Trophoblast cell (in vitro differentiated cells and primary cell): ENCODE data around the gene SELE.

Source experiments
- DNase-seq, 2 donors: peaks; one replicate each; pipeline ENCODE4 v3.0.0-alpha.2; 2016
- H2AFZ ChIP-seq: 2 replicates; pipeline ENCODE4 v1.6.1; 2013; ENCODE audit warnings: low read length, moderate library complexity, mild to moderate bottlenecking; ENCODE audit not compliant: insufficient read depth, poor library complexity
- H2AK5ac ChIP-seq: 2 replicates; pipeline ENCODE4 v1.6.1; 2013; ENCODE audit warnings: mild to moderate bottlenecking, low read length
- H2BK120ac ChIP-seq: 2 replicates; pipeline ENCODE4 v1.6.1; 2013; ENCODE audit warnings: low read length, mild to moderate bottlenecking, moderate library complexity; ENCODE audit not compliant: insufficient read depth, poor library complexity
- H2BK12ac ChIP-seq: 2 replicates; pipeline ENCODE4 v1.6.1; 2013; ENCODE audit warnings: mild to moderate bottlenecking, low read length, moderate library complexity
- H2BK5ac ChIP-seq: 2 replicates; pipeline ENCODE4 v1.6.1; 2013; ENCODE audit warnings: low read length, low read depth, moderate library complexity, mild to moderate bottlenecking; ENCODE audit not compliant: poor library complexity
- H3K14ac ChIP-seq: 2 replicates; pipeline ENCODE4 v1.6.1; 2013; ENCODE audit warnings: mild to moderate bottlenecking, low read length
- H3K18ac ChIP-seq: 2 replicates; pipeline ENCODE4 v1.6.1; 2013; ENCODE audit warnings: mild to moderate bottlenecking, low read length
- H3K23ac ChIP-seq: 2 replicates; pipeline ENCODE4 v1.6.1; 2013; ENCODE audit warnings: low read length
- H3K27ac ChIP-seq: 2 replicates; pipeline ENCODE4 v1.5.1; 2013; ENCODE audit warnings: low read depth, mild to moderate bottlenecking, inconsistent platforms, low read length, moderate library complexity
- H3K27me3 ChIP-seq: 2 replicates; pipeline ENCODE4 v1.6.1; 2013; ENCODE audit warnings: inconsistent platforms, mild to moderate bottlenecking, low read length, moderate library complexity; ENCODE audit not compliant: insufficient read depth
- H3K36me3 ChIP-seq, 2 experiments: 1 replicate in 1 of 2; 2 replicates in 1 of 2; pipeline ENCODE4 v1.6.1; 2013; ENCODE audit warnings: low read length in 2 of 2, mild to moderate bottlenecking in 2 of 2, moderate library complexity in 1 of 2; ENCODE audit not compliant: insufficient read depth in 2 of 2, control insufficient read depth in 1 of 2
- H3K4ac ChIP-seq: 2 replicates; pipeline ENCODE4 v1.6.1; 2013; ENCODE audit warnings: low read depth, mild to moderate bottlenecking, low read length, moderate library complexity
- H3K4me1 ChIP-seq, 2 experiments: 1 replicate in 1 of 2; 2 replicates in 1 of 2; pipeline ENCODE4 v1.6.1; 2013; ENCODE audit warnings: low read length in 2 of 2, mild to moderate bottlenecking in 2 of 2, moderate library complexity in 1 of 2; ENCODE audit not compliant: insufficient read depth in 2 of 2, control insufficient read depth in 1 of 2
- H3K4me2 ChIP-seq: 2 replicates; pipeline ENCODE4 v1.6.1; 2013; ENCODE audit warnings: inconsistent platforms, mild to moderate bottlenecking, low read length, moderate library complexity
- H3K4me3 ChIP-seq: 2 replicates; pipeline ENCODE4 v1.5.1; 2013; ENCODE audit warnings: mild to moderate bottlenecking, low read depth, low read length, inconsistent platforms
- H3K79me1 ChIP-seq: one replicate; pipeline ENCODE4 v1.6.1; 2013; ENCODE audit warnings: low read length
- H3K79me2 ChIP-seq: 2 replicates; pipeline ENCODE4 v1.6.1; 2013; ENCODE audit warnings: low read length, mild to moderate bottlenecking; ENCODE audit not compliant: control insufficient read depth, insufficient read depth, poor library complexity
- H3K9ac ChIP-seq: 2 replicates; pipeline ENCODE4 v1.6.1; 2013; ENCODE audit warnings: mild to moderate bottlenecking, low read length
- H3K9me3 ChIP-seq: 2 replicates; pipeline ENCODE4 v1.6.1; 2013; ENCODE audit warnings: low read depth, mild to moderate bottlenecking, control low read depth, inconsistent platforms, low read length; ENCODE audit not compliant: insufficient read depth
- H4K12ac ChIP-seq: 2 replicates; pipeline ENCODE4 v1.6.1; 2013; ENCODE audit warnings: low read depth, mild to moderate bottlenecking, low read length, moderate library complexity
- H4K8ac ChIP-seq: 2 replicates; pipeline ENCODE4 v1.6.1; 2013; ENCODE audit warnings: low read depth, mild to moderate bottlenecking, low read length, moderate library complexity
- H4K91ac ChIP-seq: one replicate; pipeline ENCODE4 v1.6.1; 2013; ENCODE audit warnings: low read depth, mild to moderate bottlenecking, low read length, moderate library complexity
- WGBS: extraction: QIAGEN DNeasy Blood & Tissue Kit; methylation state at CpG from one replicate; pipeline ENCODE4 v1.1.7; 2013; ENCODE audit warnings: missing lambda C conversion rate; ENCODE audit not compliant: insufficient read length, insufficient coverage; ENCODE audit errors: extremely low coverage; 5-methylcytosine and 5-hydroxymethylcytosine counted together

Gene SELE

DNA sequence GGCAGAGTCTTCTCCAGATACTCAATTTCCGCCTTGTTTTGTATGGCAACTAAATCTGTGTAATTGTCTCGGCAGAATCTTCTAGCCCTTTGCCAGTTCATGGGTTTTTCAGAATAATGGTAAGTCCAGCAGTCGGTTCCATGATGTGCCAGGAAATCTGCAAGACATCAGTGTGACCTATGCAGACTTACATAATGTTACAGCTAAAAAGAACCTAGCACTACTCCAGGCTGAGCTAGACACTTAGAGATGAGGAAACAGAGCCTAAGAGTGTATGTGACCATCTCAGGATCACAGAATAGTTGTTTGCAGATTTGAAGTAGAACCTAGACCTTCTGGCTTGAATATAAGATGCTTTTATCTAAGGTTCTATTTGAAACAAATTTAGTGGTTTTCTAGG is 25.2 kb downstream of the SELE start:
- Histone ChIP-seq H3K14ac (no peak overlapping the region), H3K23ac (no peak overlapping the region), H4K12ac (no peak overlapping the region), H2AK5ac (no peak overlapping the region), H2BK12ac (no peak overlapping the region), H3K18ac (no peak overlapping the region), H3K27me3 (no peaks in the 10 kb centered on the region), H3K4ac (no peak overlapping the region), H4K8ac (no peak overlapping the region), H2AFZ (peak overlapping the region; percentile 9), H3K79me2 (no peaks in the 10 kb centered on the region), H2BK5ac (no peak overlapping the region), H3K4me1 (no peaks in the 10 kb centered on the region), H3K9me3 (no peaks in the 10 kb centered on the region), H2BK120ac (no peak overlapping the region), H3K27ac (no peak overlapping the region), H3K4me3 (no peak overlapping the region), H3K4me2 (no peak overlapping the region), H3K9ac (no peak overlapping the region), H3K79me1 (no peaks in the 10 kb centered on the region), H3K36me3 (no peaks in the 10 kb centered on the region), H4K91ac (no peak overlapping the region)
- DNase-seq, result no peak
- no CpG with 5 or more reads among the region's 3 CpGs for WGBS

DNA sequence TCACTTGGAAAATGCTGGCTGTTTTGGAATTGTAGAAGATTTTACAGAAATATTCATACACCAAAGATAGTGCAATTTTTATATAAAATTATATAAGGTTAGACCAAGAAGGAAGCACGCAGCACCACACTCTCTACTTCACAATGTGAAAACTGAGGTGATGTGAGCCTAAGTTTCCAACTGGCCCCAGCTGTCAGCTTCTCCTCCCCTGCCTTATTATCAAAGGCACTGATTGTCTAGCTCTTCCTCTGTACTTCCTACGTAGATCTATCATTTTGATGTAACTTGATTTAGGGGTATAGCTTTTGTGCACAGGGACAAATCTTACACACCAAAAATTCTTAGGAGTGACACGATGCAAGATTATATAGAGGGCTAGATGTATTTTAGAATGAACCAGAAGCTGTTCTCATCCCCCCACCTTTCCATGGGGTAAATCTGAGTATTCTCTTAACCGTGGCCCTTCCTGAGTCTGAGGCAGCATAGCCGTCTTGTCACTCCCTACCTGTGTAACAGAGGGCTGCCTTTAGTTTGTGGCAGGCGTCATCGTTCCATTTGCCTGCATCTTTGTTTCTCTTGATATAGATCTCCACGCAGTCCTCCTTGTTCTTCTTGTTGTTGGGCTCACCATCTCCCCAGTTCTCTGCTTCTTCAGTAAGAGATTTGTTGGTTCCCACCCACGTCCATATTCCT is 25.8 kb downstream of the SELE start:
- H4K91ac ChIP-seq, result no peak overlapping the region
- H3K4me2 ChIP-seq, result no peak overlapping the region
- H3K4me1 ChIP-seq, result no peaks in the 10 kb centered on the region
- H3K4me3 ChIP-seq, result no peak overlapping the region
- H2BK12ac ChIP-seq, result peak overlapping the region; percentile 30
- H3K27me3 ChIP-seq, result no peaks in the 10 kb centered on the region
- H3K14ac ChIP-seq, result no peak overlapping the region
- no peak overlapping the region for H3K9ac ChIP-seq
- no peak overlapping the region for H3K27ac ChIP-seq
- H2AK5ac ChIP-seq, result no peak overlapping the region
- no peak overlapping the region for H4K8ac ChIP-seq
- H4K12ac ChIP-seq, result no peak overlapping the region
- H3K36me3 ChIP-seq, result no peaks in the 10 kb centered on the region
- no peaks in the 10 kb centered on the region for H3K79me2 ChIP-seq
- no peak overlapping the region for H3K18ac ChIP-seq
- H2AFZ ChIP-seq, result peak overlapping the region; percentile 9
- H3K9me3 ChIP-seq, result no peaks in the 10 kb centered on the region
- no peak overlapping the region for H2BK120ac ChIP-seq
- no peak overlapping the region for H3K4ac ChIP-seq
- DNase-seq, result no peak
- no CpG with 5 or more reads among the region's 9 CpGs for WGBS
- H3K23ac ChIP-seq, result no peak overlapping the region
- no peak overlapping the region for H2BK5ac ChIP-seq
- no peaks in the 10 kb centered on the region for H3K79me1 ChIP-seq

DNA sequence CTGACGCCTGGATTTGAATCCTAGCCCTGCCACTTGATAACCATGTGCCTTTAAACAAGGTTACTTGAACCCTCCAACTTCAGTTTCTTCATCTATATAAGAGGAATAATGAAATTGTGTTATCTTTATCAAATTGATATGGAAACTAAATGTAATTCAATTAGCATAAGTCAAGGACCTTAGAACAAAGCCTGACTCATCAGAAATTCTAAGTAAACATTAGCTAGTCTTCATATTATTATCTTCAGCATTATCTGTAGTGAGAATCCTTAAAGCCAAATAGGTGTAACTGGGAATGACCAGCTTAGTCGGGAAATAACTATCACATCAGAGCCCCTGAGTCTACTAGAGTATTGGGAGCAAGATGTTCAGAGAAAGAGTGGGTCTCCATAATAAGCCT is 29.1 kb downstream of the SELE start:
- Histone ChIP-seq H2BK120ac (no peak overlapping the region), H3K9me3 (no peaks in the 10 kb centered on the region), H3K79me2 (no peaks in the 10 kb centered on the region), H3K4me2 (no peak overlapping the region), H3K4me3 (no peak overlapping the region), H4K12ac (no peak overlapping the region), H2AK5ac (no peak overlapping the region), H3K79me1 (no peaks in the 10 kb centered on the region), H4K8ac (no peak overlapping the region), H3K14ac (no peak overlapping the region), H3K18ac (no peak overlapping the region), H3K4ac (no peak overlapping the region), H3K9ac (no peak overlapping the region), H3K4me1 (no peaks in the 10 kb centered on the region), H2BK5ac (no peak overlapping the region), H2AFZ (no peak overlapping the region), H2BK12ac (no peak overlapping the region), H3K23ac (no peak overlapping the region), H3K36me3 (no peaks in the 10 kb centered on the region), H3K27ac (no peak overlapping the region), H3K27me3 (no peaks in the 10 kb centered on the region), H4K91ac (no peak overlapping the region)
- no peak for DNase-seq
- WGBS, result no CpG with 5 or more reads among the region's 2 CpGs

DNA sequence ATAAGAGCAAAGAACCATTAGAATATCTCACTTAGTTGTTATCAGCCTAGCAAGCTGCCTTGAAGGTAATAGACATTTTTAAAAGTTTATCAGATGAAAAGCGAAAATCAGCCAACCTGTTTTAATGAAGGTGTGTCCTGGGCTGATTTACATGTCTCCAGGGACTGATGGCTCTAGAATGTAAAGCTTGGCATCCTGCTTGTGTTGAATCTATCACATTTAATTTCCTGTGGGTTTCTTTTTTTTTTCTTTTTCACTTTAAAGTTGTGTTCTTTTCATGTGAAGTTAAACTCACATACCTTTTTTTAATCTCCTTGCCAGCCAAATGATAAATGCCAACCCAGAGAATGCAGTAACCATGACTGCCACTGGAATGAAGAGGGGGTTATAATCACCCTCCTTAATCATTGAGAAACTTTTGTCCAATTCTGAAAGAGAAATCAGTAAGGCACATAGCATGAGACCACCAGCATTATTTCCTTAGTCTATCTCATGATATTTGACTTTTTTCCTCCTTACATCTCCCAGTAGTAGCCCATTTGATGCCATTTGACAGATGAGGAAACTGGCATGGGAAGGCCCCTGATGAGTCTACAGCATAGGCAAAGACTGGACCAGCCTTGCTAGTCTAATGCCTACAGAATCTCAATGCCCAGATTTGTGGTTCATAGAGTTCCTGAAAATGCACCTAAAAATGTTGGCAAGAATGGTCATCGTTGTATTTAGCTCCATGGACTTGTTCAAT is 32.4 kb downstream of the SELE start:
- Histone ChIP-seq H2AK5ac (no peak overlapping the region), H3K79me1 (no peaks in the 10 kb centered on the region), H4K91ac (no peak overlapping the region), H3K79me2 (no peaks in the 10 kb centered on the region), H3K4me1 (no peaks in the 10 kb centered on the region), H2BK120ac (no peak overlapping the region), H3K4me2 (no peak overlapping the region), H3K9ac (no peak overlapping the region), H2BK5ac (no peak overlapping the region), H3K27me3 (no peaks in the 10 kb centered on the region), H4K8ac (no peak overlapping the region), H3K4ac (no peak overlapping the region), H3K4me3 (no peak overlapping the region), H3K18ac (no peak overlapping the region), H3K27ac (no peak overlapping the region), H3K9me3 (no peaks in the 10 kb centered on the region), H4K12ac (no peak overlapping the region), H3K23ac (no peak overlapping the region), H3K14ac (no peak overlapping the region), H3K36me3 (no peaks in the 10 kb centered on the region), H2BK12ac (no peak overlapping the region), H2AFZ (no peak overlapping the region)
- no peak for DNase-seq
- WGBS, result no CpG with 5 or more reads among the region's 2 CpGs
